Skeletal muscle tissue (tissue), 4 donors: Measurements from ENCODE around the gene PCBP2. TPM values are rescaled to one million over a fixed set of nuclear protein-coding genes. Genes with fewer than 3 reads are reported as not detected.

Experiments used
- H3K27ac ChIP-seq: one replicate; pipeline ENCODE4 v1.7.0; 2013; ENCODE audit warnings: mild to moderate bottlenecking, low read depth, low read length, inconsistent platforms
- H3K27me3 ChIP-seq, 3 donors: one replicate each; pipeline ENCODE4 v1.7.0; 2013; ENCODE audit warnings: low read length in 3 of 3; ENCODE audit not compliant: control insufficient read depth in 3 of 3, insufficient read depth in 3 of 3
- H3K36me3 ChIP-seq, 3 donors: one replicate each; pipeline ENCODE4 v1.7.0; 2013; ENCODE audit warnings: low read length in 3 of 3; ENCODE audit not compliant: control insufficient read depth in 3 of 3, insufficient read depth in 3 of 3
- H3K4me1 ChIP-seq, 3 donors: one replicate each; pipeline ENCODE4 v1.7.0; 2013; ENCODE audit warnings: low read length in 3 of 3, mild to moderate bottlenecking in 3 of 3; ENCODE audit not compliant: control insufficient read depth in 3 of 3, insufficient read depth in 3 of 3
- H3K4me3 ChIP-seq, 3 donors: one replicate each; pipeline ENCODE4 v1.7.0; 2013; ENCODE audit warnings: low read length in 3 of 3
- H3K9ac ChIP-seq, 3 donors: one replicate each; pipeline ENCODE4 v1.7.0; 2013; ENCODE audit warnings: low read length in 3 of 3, mild to moderate bottlenecking in 3 of 3, moderate library complexity in 2 of 3, low read depth in 1 of 3
- H3K9me3 ChIP-seq, 3 donors: one replicate each; pipeline ENCODE4 v1.7.0; 2013; ENCODE audit warnings: low read length in 3 of 3; ENCODE audit not compliant: control insufficient read depth in 3 of 3
- total RNA-seq: library from RNA; depleted of rRNA; stranded (reverse); fragments of >200 nt; gene quantifications from one replicate; pipeline ENCODE4 v1.2.3, GENCODE V29; 2014
- donor health status: Osteomylitis.

The PCBP2 gene
- total RNA-seq, 1 donor from 2014 or later, result 281 TPM

GRCh38 chr12:53467880-53468279 is 16.0 kb downstream of the PCBP2 start:
- Histone ChIP-seq H3K4me1 (peaks cover 67 to 79% (median 69%) of the 10 kb centered on the region in 3 donors), H3K9ac (no peak overlapping the region), H3K27me3 (no peaks in the 10 kb centered on the region), H3K36me3 (peaks cover 74 to 91% (median 88%) of the 10 kb centered on the region in 3 donors), H3K27ac (peak overlapping the region; percentile 61), H3K4me3 (no peak overlapping the region), H3K9me3 (no peaks in the 10 kb centered on the region)

DNA sequence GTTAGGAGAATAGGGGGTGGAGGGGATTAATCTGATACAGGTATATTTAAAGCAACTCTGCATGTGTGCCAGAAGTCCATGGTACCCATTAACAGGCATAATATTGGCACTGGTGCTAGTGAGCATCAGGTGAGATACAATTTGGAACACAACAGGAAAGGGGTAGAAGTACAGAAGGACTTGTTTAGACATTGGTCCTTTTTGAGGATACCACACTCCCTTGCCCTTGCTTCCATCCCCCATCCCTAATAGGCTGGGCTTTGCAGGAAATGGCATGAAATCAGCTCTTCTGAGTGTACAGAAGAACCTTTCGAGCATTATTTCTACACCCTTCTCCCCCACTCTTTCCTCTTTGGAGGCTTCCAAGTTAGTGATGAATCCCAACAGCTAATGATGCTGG is 16.4 kb downstream of the PCBP2 start:
- Histone ChIP-seq H3K36me3 (peaks cover 70 to 88% (median 84%) of the 10 kb centered on the region in 3 donors), H3K27ac (peak overlapping the region; percentile 61), H3K4me1 (peaks cover 63 to 78% (median 68%) of the 10 kb centered on the region in 3 donors), H3K27me3 (no peaks in the 10 kb centered on the region), H3K9ac (no peak overlapping the region), H3K9me3 (no peaks in the 10 kb centered on the region), H3K4me3 (no peak overlapping the region)

- Histone ChIP-seq H3K36me3 (peaks cover 60 to 89% (median 79%) of the 10 kb centered on the region in 3 donors), H3K27ac (no peak overlapping the region), H3K4me1 (peaks cover 57 to 70% (median 59%) of the 10 kb centered on the region in 3 donors)
These were observed 20.2 kb downstream of the PCBP2 start for GRCh38 chr12:53472056-53472582.

DNA sequence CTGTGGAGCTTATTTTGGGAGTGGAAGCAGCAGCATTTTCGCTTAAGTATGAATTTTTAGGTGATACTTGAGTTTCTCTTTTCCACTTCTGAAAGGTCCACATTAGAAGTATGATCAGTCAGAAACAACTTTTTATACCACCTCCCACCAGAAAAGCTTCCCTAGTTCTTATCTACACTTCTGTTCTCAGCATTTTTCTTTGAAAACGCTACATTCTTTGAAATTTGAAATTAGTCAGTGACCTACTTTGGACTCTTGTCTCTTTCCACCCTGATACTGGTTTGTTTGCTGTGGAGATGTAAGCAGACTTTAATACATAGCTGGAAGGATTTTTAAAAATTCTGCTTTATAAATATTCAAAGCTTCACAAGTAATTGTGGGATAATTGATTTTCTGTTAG is 22.2 kb downstream of the PCBP2 start:
- peak overlapping the region; percentile 8 for H3K27ac ChIP-seq
- no peaks in the 10 kb centered on the region for H3K27me3 ChIP-seq
- peaks cover 50 to 67% (median 56%) of the 10 kb centered on the region in 3 donors for H3K4me1 ChIP-seq
- H3K9me3 ChIP-seq, result no peaks in the 10 kb centered on the region
- H3K36me3 ChIP-seq, result peaks cover 53 to 82% (median 74%) of the 10 kb centered on the region in 3 donors
- no peak overlapping the region for H3K4me3 ChIP-seq
- no peak overlapping the region for H3K9ac ChIP-seq

More at GRCh38 chr12:53472056-53472582, 20.2 kb downstream of the PCBP2 start:
- Histone ChIP-seq H3K4me3 (no peak overlapping the region), H3K9ac (no peak overlapping the region), H3K9me3 (no peaks in the 10 kb centered on the region), H3K27me3 (no peaks in the 10 kb centered on the region)

DNA sequence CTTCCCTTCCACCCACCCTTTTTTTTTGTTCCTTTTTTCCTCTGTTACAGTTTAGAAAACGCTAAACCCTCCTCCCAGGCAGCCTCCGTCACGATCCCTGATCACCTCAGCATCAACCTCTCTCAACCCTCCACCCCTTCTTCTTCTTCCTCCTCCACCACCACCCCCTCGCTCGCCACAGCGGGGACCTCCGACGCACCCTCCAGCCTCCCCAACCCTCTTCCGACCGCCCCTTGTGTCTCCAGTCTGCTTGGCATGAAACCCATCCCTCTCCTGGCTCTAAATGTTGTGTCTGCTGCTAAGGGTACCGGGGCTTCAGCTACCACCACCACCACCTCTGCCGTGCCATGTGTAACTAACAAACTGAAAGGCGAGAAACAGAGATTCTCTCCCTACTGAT is 22.9 kb downstream of the PCBP2 start:
- Histone ChIP-seq H3K4me1 (peaks cover 47 to 67% (median 58%) of the 10 kb centered on the region in 3 donors), H3K9ac (peak overlapping the region in 1 of 3 donors; percentile 33), H3K27ac (peak overlapping the region; percentile 8), H3K4me3 (no peak overlapping the region), H3K27me3 (no peaks in the 10 kb centered on the region), H3K36me3 (peaks cover 50 to 82% (median 75%) of the 10 kb centered on the region in 3 donors), H3K9me3 (no peaks in the 10 kb centered on the region)

- no peaks in the 10 kb centered on the region for H3K9me3 ChIP-seq
- peaks cover 50 to 79% (median 72%) of the 10 kb centered on the region in 3 donors for H3K36me3 ChIP-seq
- H3K27me3 ChIP-seq, result no peaks in the 10 kb centered on the region
- H3K9ac ChIP-seq, result no peak overlapping the region
- H3K27ac ChIP-seq, result no peak overlapping the region
- H3K4me3 ChIP-seq, result no peak overlapping the region
- peaks cover 41 to 62% (median 53%) of the 10 kb centered on the region in 3 donors for H3K4me1 ChIP-seq
These were observed 24.9 kb downstream of the PCBP2 start for GRCh38 chr12:53476769-53477209.

- H3K9ac ChIP-seq, result no peak overlapping the region
- H3K4me1 ChIP-seq, result peaks cover 38 to 50% (median 41%) of the 10 kb centered on the region in 3 donors
- peaks cover 53 to 81% (median 79%) of the 10 kb centered on the region in 3 donors for H3K36me3 ChIP-seq
These were observed 27.0 kb downstream of the PCBP2 start for GRCh38 chr12:53478865-53479264.

GRCh38 chr12:53479331-53479730 is 27.4 kb downstream of the PCBP2 start:
- H3K4me1 ChIP-seq, result peaks cover 36 to 47% (median 41%) of the 10 kb centered on the region in 3 donors
- no peak overlapping the region for H3K4me3 ChIP-seq
- H3K27ac ChIP-seq, result peak overlapping the region; percentile 26
- no peaks in the 10 kb centered on the region for H3K27me3 ChIP-seq
- no peaks in the 10 kb centered on the region for H3K9me3 ChIP-seq
- H3K9ac ChIP-seq, result no peak overlapping the region
- peaks cover 53 to 79% (median 75%) of the 10 kb centered on the region in 3 donors for H3K36me3 ChIP-seq

More at GRCh38 chr12:53478865-53479264, 27.0 kb downstream of the PCBP2 start:
- no peak overlapping the region for H3K4me3 ChIP-seq
- H3K27me3 ChIP-seq, result no peaks in the 10 kb centered on the region
- no peaks in the 10 kb centered on the region for H3K9me3 ChIP-seq
- H3K27ac ChIP-seq, result peak overlapping the region; percentile 26

DNA sequence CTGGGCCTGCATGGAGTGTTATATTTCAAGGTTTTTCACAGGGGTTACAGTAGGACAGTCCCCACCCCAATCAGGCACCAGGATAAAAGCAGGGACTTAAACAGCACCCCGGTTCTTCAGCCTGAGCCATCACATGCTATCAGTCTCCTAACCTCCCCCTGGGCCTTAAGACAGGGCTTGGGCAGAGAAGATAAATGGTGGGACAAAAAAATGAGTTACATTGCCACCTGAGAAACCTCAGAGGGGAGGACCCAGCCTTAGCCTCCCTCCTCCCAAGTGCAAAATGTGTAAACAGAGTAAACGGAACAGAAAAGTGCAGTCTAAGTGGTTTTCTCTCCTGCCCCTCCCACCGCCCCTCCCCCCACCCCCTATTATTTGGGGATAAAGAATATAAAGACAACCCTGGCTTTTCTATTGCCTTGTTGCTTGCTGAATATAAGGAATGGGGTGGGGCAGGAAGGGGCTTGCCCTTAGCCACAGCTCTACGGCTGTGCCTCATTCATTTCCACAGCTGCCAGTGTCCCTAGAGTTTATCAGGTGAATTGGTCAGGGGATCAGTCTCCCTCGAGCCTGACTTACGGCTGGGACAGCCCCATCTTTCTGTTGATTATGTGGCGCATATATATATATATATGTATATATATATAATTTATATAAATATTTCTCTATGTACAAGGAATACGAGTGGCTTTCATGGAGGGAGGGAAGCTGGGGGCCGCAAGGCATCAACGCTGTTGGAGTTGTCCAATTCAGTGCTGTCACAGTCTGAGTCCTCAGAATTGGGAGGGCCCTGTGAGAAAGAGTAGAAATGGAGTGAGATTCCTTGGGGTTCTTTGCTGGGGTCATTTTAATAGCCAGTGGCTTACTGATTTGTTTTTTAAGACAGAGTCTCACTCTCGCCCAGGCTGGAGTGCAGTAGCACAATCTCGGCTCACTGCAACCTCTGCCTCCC is 28.9 kb downstream of the PCBP2 start:
- no peaks in the 10 kb centered on the region for H3K9me3 ChIP-seq
- no peak overlapping the region for H3K9ac ChIP-seq
- no peaks in the 10 kb centered on the region for H3K27me3 ChIP-seq
- H3K4me1 ChIP-seq, result peaks cover 23 to 37% (median 27%) of the 10 kb centered on the region in 3 donors
- peaks cover 50 to 74% (median 69%) of the 10 kb centered on the region in 3 donors for H3K36me3 ChIP-seq
- H3K4me3 ChIP-seq, result no peak overlapping the region
- no peak overlapping the region for H3K27ac ChIP-seq
